GM19239 (cell line): ENCODE results near the gene PNPO.

ENCODE experiments used
- DNase-seq: peaks from one replicate; pipeline ENCODE4 v3.0.0; 2011; ENCODE audit warnings: low spot score; ENCODE audit not compliant: insufficient read length
- FAIRE-seq: peaks from 2 replicates; lab custom pipeline; 2011; peaks lifted over from hg19 to GRCh38; lab: Jason Lieb, UNC

The PNPO gene

GRCh38 chr17:47941246-47942095, at the start of gene PNPO:
PNPO (plus strand) TSS chr17:47941571; CDS start chr17:47941676, 105 bp downstream.
- peak; percentile 94 for DNase-seq
- FAIRE-seq = peak; percentile 97

GRCh38 chr17:47894498-47895346, 46.6 kb upstream of the PNPO start:
- FAIRE-seq (no peak), DNase-seq (no peak)

GRCh38 chr17:47895347-47895855, 46.0 kb upstream of the PNPO start:
- no peak for FAIRE-seq
- no peak for DNase-seq

DNA sequence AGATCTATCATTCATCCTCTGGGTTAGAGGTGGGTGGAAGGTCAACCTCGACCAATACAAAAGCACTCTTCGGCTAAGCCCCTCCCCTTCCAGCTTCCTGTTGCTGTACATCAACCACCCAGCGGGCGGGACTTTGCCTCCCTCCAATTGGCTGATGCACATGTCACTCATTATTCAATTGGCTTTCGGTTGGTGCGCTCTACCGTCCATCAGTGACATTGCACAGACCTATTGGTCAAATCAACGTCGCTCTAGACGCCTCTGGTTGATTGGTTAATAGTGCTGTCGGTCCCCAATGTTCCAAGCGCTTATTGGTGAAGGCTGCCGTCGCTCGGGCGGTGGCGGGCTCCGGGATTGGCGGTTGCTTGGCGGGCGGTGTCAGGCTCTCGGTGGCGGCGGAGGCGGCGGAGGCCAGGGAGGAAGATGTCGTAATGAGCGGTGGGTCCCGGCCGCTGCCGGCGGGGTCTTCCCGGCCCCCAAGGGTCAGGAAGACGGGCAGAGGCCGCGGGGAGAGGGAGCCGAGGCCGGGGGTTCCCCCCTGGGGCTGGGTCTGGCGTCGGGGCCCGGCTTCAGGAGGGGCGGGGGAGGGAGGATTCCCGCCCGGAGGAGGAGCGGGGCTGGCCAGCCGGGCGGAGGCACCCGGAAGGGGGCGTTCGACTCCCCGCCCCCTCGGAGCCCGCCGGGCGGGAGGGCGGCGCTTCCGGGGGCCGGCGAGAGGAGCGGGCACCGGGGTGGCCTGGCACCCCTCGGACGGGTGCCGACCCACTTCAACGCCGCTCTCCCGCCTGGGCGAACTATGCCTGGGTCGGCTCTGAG, 45.3 kb upstream of the PNPO start, which contains the start of gene SP2:
TSS of gene SP2 (plus strand) at position 381 of the 816 bp plus-strand sequence. CDS start at position 432, 51 bp downstream.
- peak; percentile 96 for FAIRE-seq

DNA sequence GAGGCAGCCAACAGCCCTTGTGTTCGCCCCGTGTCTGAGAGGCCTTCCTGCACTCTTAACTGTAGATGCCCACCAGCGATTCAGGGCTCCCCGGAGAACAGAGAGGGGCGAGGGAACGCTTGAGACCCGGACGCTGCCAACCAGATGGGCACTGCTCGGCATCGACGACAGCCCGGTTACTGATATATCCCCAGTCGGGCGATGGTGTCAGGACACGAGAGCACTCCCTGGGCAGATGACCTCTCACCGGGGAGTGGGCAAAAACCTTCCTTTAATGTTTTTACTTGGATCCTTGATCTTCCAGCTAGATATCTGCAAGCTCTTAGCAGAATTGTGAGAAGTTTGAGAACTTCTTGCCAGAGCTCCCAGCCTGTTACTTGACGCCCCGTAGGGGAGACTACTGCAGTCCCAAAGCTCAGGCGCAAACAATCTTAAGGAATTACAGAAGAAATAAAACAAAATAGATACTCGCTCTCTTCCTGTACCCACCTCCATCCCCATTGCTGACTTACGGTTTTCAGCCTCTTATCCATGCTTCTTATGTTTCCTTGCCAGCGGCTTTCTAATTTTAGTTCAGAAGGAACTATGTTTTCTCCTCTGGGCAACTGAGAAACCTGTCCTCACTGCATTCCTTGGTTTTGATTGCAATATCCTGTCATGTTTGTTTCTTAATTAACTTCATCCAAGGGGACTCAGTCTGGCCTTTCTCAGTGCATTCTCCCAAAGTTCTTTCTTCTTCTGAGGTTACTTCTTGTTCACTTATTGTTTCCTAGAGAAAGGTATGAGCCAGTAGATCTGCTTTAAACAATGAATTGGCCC, 44.5 kb upstream of the PNPO start:
- FAIRE-seq = peak; percentile 62
- DNase-seq = no peak

More for the DNA sequence above, 45.3 kb upstream of the PNPO start, which contains the start of gene SP2:
- DNase-seq = peak; percentile 96

DNA sequence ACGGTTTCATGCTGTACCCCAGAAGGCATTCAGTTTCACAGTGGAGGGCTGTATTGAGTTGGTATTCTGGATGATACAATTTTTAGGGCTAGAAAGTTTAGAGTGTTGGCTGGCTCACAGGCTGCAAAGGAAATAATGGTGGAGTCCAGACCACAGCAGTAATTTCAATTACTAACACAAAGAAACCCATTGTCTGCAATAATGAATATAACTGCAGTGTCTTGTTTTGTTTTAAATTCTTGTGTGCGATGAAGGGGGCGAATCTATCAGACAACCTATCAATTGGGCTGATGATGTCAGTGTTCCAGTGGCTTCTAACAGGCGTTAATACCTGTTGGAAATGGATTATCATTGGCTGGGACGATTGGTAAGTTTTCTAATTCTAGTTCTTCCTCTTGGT, 43.8 kb upstream of the PNPO start:
- no peak for FAIRE-seq
- no peak for DNase-seq

- FAIRE-seq = no peak
- DNase-seq = no peak
These were observed 43.1 kb upstream of the PNPO start for GRCh38 chr17:47898241-47898640.

DNA sequence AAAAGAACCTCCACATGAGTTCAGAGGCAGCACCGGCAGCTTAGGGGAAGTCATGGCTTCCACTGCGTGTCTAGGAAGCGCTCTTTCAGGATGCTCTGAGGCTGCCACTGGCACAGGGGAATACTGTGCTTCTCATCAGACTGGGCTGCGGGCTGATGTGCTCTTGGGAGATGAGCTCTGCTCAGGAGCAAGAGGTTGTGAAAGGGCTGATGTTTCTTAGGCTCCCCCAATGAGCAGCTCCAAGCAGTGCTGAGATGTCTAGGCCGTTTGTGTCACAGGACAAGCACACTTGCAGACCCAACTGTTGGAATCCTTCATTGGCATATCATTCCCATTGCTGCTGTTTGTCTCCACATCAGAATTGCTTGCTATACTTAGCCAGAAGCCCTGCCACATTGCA, 41.7 kb upstream of the PNPO start:
- no peak for FAIRE-seq
- no peak for DNase-seq

DNA sequence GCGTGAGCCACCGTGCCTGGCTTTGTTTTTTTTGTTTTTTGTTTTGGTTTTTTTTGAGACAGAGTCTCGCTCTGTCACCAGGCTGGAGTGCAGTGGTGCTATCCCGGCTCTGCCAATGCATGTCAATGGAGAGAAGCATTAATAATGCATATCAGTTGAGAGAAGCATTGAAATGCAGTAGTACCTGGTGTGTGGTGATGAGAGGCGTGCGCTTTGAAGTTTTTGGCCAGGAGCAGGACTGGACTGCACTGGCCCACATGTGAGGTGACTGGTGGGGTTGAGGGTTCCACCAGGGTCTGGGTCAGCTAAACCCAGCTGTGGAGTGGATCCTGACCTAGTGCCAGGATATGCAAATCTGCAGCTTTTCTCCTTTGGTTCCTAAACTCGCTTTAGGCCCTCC, 39.9 kb upstream of the PNPO start:
- DNase-seq = no peak
- no peak for FAIRE-seq

GRCh38 chr17:47902039-47902744, 39.2 kb upstream of the PNPO start:
- no peak for FAIRE-seq
- no peak for DNase-seq

DNA sequence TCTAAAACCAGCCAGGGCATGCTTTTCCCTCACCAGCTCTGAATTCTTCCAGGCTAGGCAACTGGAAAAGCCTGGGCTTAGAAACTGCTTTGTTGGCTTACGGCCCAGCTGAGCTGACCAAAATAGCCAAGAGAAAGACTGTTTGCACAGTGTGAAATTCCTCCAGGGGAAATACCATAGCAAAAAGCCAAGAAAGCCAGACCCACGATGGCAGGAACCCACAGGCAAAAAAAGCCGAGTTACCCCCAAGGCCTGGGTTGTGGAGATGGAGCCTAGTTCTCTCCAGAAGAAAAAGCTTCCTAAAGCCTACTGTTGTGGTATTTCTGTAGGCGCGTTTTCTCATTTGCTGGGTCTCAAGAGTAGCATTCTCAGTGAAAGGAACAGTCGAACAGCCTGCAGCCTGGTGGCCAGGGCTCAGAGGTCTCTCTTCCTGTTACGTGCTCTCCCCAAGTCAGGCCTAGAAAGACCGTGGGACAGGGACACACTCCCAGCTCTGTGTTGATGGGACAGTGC, 36.1 kb upstream of the PNPO start:
- no peak for DNase-seq

GRCh38 chr17:47906443-47906842, 34.9 kb upstream of the PNPO start:
- FAIRE-seq (no peak), DNase-seq (no peak)

More for the DNA sequence above, 36.1 kb upstream of the PNPO start:
- FAIRE-seq = no peak

DNA sequence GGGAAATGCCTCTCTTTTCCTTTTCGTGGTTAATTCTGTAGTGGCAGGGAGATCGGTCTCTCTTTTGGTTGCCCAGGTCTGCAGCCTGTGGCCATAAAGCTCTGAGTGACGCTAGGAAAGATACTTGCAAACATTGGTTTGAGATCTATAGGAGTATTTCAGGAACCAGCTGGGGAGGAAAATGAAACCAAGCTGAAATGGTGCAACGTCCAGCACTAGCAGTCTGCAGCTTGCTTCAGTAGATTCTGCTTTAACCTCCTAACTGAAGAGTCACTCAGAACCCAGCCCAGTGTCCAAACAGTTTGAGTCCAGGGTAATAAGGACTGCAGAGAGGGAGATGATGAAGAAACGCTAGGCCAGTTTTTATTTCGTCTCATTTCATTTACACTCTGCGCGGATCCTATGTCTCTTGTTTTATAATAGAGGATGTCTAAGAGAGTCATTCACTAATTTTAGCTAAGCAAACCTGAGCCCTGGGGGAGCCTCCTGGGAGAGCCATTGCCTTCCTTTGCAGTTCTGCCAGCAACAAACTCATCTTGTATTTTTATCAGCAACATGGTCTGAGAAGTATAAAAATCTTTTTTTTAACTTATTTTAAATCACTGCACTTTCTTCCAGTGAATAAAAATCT, 33.3 kb upstream of the PNPO start:
- no peak for DNase-seq

DNA sequence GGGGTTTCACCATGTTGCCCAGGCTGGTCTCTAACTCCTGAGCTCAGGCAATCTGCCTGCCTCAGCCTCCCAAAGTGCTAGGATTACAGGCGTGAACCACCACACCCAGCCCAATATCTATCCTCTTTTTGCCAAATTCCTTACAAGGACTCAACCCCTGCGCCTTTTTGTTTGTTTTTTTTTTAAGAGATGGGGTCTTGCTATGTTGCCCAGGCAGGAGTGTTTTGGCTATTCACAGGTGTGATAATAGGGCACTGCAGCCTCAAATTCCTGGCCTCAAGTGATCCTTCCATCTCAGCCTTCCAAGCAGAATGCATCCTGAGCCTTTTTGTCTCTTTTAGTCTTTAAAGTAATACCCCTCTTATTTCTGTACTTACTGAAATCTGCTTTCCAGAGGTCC, 28.3 kb upstream of the PNPO start:
- DNase-seq = no peak

More for the DNA sequence above, 33.3 kb upstream of the PNPO start:
- FAIRE-seq = no peak

DNA sequence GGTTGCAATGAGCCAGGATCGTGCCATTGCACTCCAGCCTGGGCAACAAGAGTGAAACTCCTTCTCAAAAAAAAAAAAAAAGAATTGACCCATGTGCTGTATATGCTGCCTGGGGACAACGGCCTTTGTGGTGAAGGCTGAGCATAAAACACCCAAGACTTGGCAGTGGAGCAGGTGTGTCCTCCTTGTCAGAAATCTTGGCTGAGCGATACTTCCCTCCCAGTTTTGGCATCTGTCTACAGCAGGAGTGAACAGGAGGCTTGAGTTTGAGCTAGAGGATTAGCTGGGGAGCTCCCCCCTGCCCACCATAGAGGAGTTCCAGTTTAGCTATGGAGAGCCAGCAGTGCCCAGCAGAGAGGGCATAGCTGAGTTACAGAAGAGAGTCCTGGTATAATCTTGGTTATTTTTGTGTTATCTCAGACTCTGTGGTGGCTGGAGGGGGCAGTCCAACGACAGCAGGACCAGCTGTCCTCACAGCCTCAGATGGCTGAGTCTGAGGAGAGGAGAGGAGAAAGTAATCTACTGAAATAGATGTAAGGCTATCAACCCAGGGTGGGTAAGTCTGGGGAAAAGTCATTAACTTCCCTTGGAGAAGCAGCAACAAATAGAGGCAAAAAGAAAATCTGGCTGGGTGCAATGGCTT, 26.9 kb upstream of the PNPO start:
- no peak for DNase-seq
- no peak for FAIRE-seq

More for the DNA sequence above, 28.3 kb upstream of the PNPO start:
- FAIRE-seq = no peak

GRCh38 chr17:47915776-47916398, 25.5 kb upstream of the PNPO start:
- no peak for FAIRE-seq
- no peak for DNase-seq
